ENCODE data around the gene HMCN1.

GRCh38 chr1:186194107-186194756 is 460.0 kb downstream of the HMCN1 start:
- TF ChIP-seq CTCF (IDR thresholded peaks at IDR 0.05; ENCODE audit: low read depth, low read length) (no peak), POLR2A (IDR thresholded peaks at IDR 0.05; ENCODE audit: extremely low read depth, insufficient read length) (no peak)
